IMR-90 (cell line): ENCODE data around the gene ZCCHC3. TPM values are rescaled to one million over a fixed set of nuclear protein-coding genes. Genes with fewer than 3 reads are reported as not detected.
A peak's percentile ranks its signal among the peaks of the same experiment; 100 is the strongest.

ENCODE experiments used
- ATAC-seq: fragments of 200-7000 bp; cut with Tn5 transposase; 2 replicates; pipeline ENCODE4 v1.9.1; 2020; ENCODE audit warnings: low read depth, mild to moderate bottlenecking, moderate library complexity
- BruUV-seq: library from RNA; stranded (reverse); fragments of 400-500 nt; replicated peaks from 2 replicates; lab custom pipeline; 2021; lab: Mats Ljungman, UMichigan
- CTCF ChIA-PET: fragments of 300-600 bp; formaldehyde crosslinking; extraction: SDS; loops from one replicate; lab custom pipeline; 2021; ENCODE audit warnings: antibody characterized with exemption; lab: Yijun Ruan, JAX
- POLR2A ChIA-PET: fragments of 300-600 bp; sonication (Branson Sonifier 250); formaldehyde crosslinking; loops from one replicate; lab custom pipeline; 2022; ENCODE audit warnings: antibody characterized with exemption; ENCODE audit not compliant: unreplicated experiment; lab: Charles Lee
- DNase-seq: peaks from one replicate; pipeline ENCODE4 v3.0.0; 2013
- H2AFZ ChIP-seq: replicated peaks from 2 replicates; pipeline ENCODE3; 2013; ENCODE audit warnings: low read length, mild to moderate bottlenecking; ENCODE audit not compliant: poor library complexity
- H2AK5ac ChIP-seq: 2 replicates; pipeline ENCODE4 v1.6.1; 2013; ENCODE audit warnings: low read depth, low read length, inconsistent platforms
- H2AK9ac ChIP-seq: replicated peaks from 2 replicates; pipeline ENCODE3; 2013; ENCODE audit warnings: mild to moderate bottlenecking, low read depth, low read length, moderate library complexity; ENCODE audit not compliant: poor library complexity
- H2BK120ac ChIP-seq: 2 replicates; pipeline ENCODE4 v1.6.1; 2013; ENCODE audit warnings: low read depth, low read length, inconsistent platforms
- H2BK15ac ChIP-seq: 3 replicates; pipeline ENCODE4 v1.6.1; 2013; ENCODE audit warnings: low read depth, low read length, inconsistent platforms
- H2BK20ac ChIP-seq: 2 replicates; pipeline ENCODE4 v1.6.1; 2013; ENCODE audit warnings: low read depth, mild to moderate bottlenecking, inconsistent platforms, low read length, moderate library complexity
- H2BK5ac ChIP-seq: 2 replicates; pipeline ENCODE4 v1.6.1; 2013; ENCODE audit warnings: mild to moderate bottlenecking, low read depth, low read length, inconsistent platforms; ENCODE audit not compliant: poor library complexity, severe bottlenecking
- H3K14ac ChIP-seq: replicated peaks from 2 replicates; pipeline ENCODE4 v1.6.1; 2013; ENCODE audit warnings: low read depth, low read length, inconsistent platforms
- H3K18ac ChIP-seq: 2 replicates; pipeline ENCODE4 v1.6.1; 2013; ENCODE audit warnings: low read depth, low read length, control low read depth
- H3K23ac ChIP-seq: 2 replicates; pipeline ENCODE4 v1.6.1; 2013; ENCODE audit warnings: low read depth, low read length, inconsistent platforms
- H3K27ac ChIP-seq: 2 replicates; pipeline ENCODE4 v1.5.1; 2013; ENCODE audit warnings: mild to moderate bottlenecking, control low read depth, low read length; ENCODE audit not compliant: insufficient read depth
- H3K27me3 ChIP-seq: 2 replicates; pipeline ENCODE4 v1.6.1; 2013; ENCODE audit warnings: low read length; ENCODE audit not compliant: control insufficient read depth, insufficient read depth
- H3K36me3 ChIP-seq: 2 replicates; pipeline ENCODE4 v1.6.1; 2013; ENCODE audit warnings: low read length, mixed read lengths; ENCODE audit not compliant: control insufficient read depth, insufficient read depth
- H3K4ac ChIP-seq: 2 replicates; pipeline ENCODE4 v1.6.1; 2013; ENCODE audit warnings: low read depth, low read length, inconsistent platforms
- H3K4me1 ChIP-seq: 2 replicates; pipeline ENCODE4 v1.6.1; 2013; ENCODE audit warnings: low read length, mixed read lengths; ENCODE audit not compliant: control insufficient read depth, insufficient read depth
- H3K4me2 ChIP-seq: 2 replicates; pipeline ENCODE4 v1.6.1; 2013; ENCODE audit warnings: low read depth, mild to moderate bottlenecking, control low read depth, low read length, moderate library complexity
- H3K4me3 ChIP-seq: 2 replicates; pipeline ENCODE4 v1.5.1; 2013; ENCODE audit warnings: low read depth, mild to moderate bottlenecking, control low read depth, low read length, moderate library complexity; ENCODE audit not compliant: insufficient read depth
- H3K56ac ChIP-seq: 2 replicates; pipeline ENCODE4 v1.6.1; 2013; ENCODE audit warnings: low read length, inconsistent platforms; ENCODE audit not compliant: insufficient read depth; ENCODE audit errors: extremely low read depth
- H3K79me1 ChIP-seq, 2 experiments: 2 replicates each; pipeline ENCODE4 v1.6.1; 2013; ENCODE audit warnings: low read length in 2 of 2, inconsistent platforms in 1 of 2, low read depth in 1 of 2
- H3K9ac ChIP-seq: 2 replicates; pipeline ENCODE4 v1.6.1; 2013; ENCODE audit warnings: low read depth, low read length, control low read depth
- H3K9me1 ChIP-seq: 2 replicates; pipeline ENCODE4 v1.6.1; 2013; ENCODE audit warnings: low read length, inconsistent platforms; ENCODE audit not compliant: insufficient read depth
- H3K9me3 ChIP-seq: 2 replicates; pipeline ENCODE4 v1.6.1; 2013; ENCODE audit warnings: low read length; ENCODE audit not compliant: control insufficient read depth, insufficient read depth
- H4K20me1 ChIP-seq: 2 replicates; pipeline ENCODE4 v1.6.1; 2013; ENCODE audit warnings: low read length, inconsistent platforms; ENCODE audit not compliant: insufficient read depth
- H4K5ac ChIP-seq: 2 replicates; pipeline ENCODE4 v1.6.1; 2013; ENCODE audit warnings: mild to moderate bottlenecking, low read depth, low read length, control low read depth
- H4K8ac ChIP-seq, 2 experiments: 2 replicates each; pipeline ENCODE4 v1.6.1; 2013; ENCODE audit warnings: low read depth in 2 of 2, low read length in 2 of 2, control low read depth in 1 of 2, inconsistent platforms in 1 of 2
- H4K91ac ChIP-seq: 2 replicates; pipeline ENCODE4 v1.6.1; 2013; ENCODE audit warnings: low read depth, low read length, inconsistent platforms; ENCODE audit not compliant: insufficient read depth
- BHLHE40 ChIP-seq: fragments of 150-350 bp; IDR thresholded peaks from 2 replicates; pipeline ENCODE4 v1.6.1; 2016; ENCODE audit warnings: mild to moderate bottlenecking, low read depth, low read length
- CEBPB ChIP-seq: IDR thresholded peaks from 2 replicates; pipeline ENCODE4 v1.6.1; 2012; ENCODE audit warnings: low read depth, low read length, improper control_type of control experiment
- CHD1 ChIP-seq: IDR thresholded peaks from 2 replicates; pipeline ENCODE4 v1.6.1; 2012; ENCODE audit warnings: low read depth, low read length, improper control_type of control experiment
- MAFK ChIP-seq: IDR thresholded peaks from 2 replicates; pipeline ENCODE4 v1.6.1; 2012; ENCODE audit warnings: low read depth, low read length, improper control_type of control experiment
- MAZ ChIP-seq: IDR thresholded peaks from 2 replicates; pipeline ENCODE4 v1.6.1; 2012; ENCODE audit warnings: low read depth, mild to moderate bottlenecking, low read length, improper control_type of control experiment, moderate library complexity, borderline replicate concordance
- POLR2A ChIP-seq: IDR thresholded peaks from 2 replicates; pipeline ENCODE4 v1.6.1; 2012; ENCODE audit warnings: mild to moderate bottlenecking, low read depth, low read length
- RAD21 ChIP-seq: IDR thresholded peaks from 2 replicates; pipeline ENCODE4 v1.6.1; 2012; ENCODE audit warnings: low read length, improper control_type of control experiment
- RCOR1 ChIP-seq: IDR thresholded peaks from 2 replicates; pipeline ENCODE4 v1.6.1; 2012; ENCODE audit warnings: mild to moderate bottlenecking, low read length, improper control_type of control experiment; ENCODE audit not compliant: insufficient replicate concordance
- RFX5 ChIP-seq: IDR thresholded peaks from 2 replicates; pipeline ENCODE4 v1.8.0; 2012; ENCODE audit warnings: low read depth, mild to moderate bottlenecking, low read length, moderate library complexity
- SMC3 ChIP-seq: fragments of 150-350 bp; IDR thresholded peaks from 2 replicates; pipeline ENCODE4 v1.6.1; 2016; ENCODE audit warnings: low read depth, mild to moderate bottlenecking, antibody characterized with exemption, low read length, moderate library complexity
- WGBS, 2 experiments: methylation state at CpG; one replicate each; pipeline versions ENCODE4 v1.1.5 to v1.1.7; 2013; ENCODE audit warnings: missing lambda C conversion rate in 2 of 2; ENCODE audit not compliant: insufficient read length in 1 of 2; ENCODE audit errors: extremely low coverage in 2 of 2; 5-methylcytosine and 5-hydroxymethylcytosine counted together
- dilution Hi-C: fragments of 300-500 bp; cut with HindIII; formaldehyde crosslinking; loops from one replicate; pipeline ENCODE4 v1.14.3; 2018; ENCODE audit warnings: low sequenced_read_pairs; ENCODE audit not compliant: unreplicated experiment
- in situ Hi-C: fragments of 300-500 bp; cut with MboI; formaldehyde crosslinking; loops from 3 replicates; pipeline ENCODE4 v1.14.3; 2019; ENCODE audit warnings: low sequenced_read_pairs, inconsistent platforms, mixed read lengths
- intact Hi-C: fragments of 100-400 bp; cut with micrococcal nuclease; formaldehyde crosslinking; loops from 2 replicates; pipeline ENCODE4 v1.10.0; 2022
- polyA plus RNA-seq, 3 experiments: library from polyadenylated mRNA; depleted of rRNA; stranded (reverse); fragments of >200 nt; gene quantifications; 2 replicates each; pipeline ENCODE4 v1.2.3, GENCODE V29; 2012; ENCODE audit warnings: low replicate concordance in 1 of 3
- total RNA-seq: library from RNA; depleted of rRNA; stranded (reverse); fragments of >200 nt; gene quantifications from 2 replicates; pipeline ENCODE4 v1.2.3, GENCODE V29; 2012
- TF ChIP-seq, protein P1 (sequence below): fragments of 150-350 bp; IDR thresholded peaks from 2 replicates; pipeline ENCODE4 v1.6.1; 2017; ENCODE audit warnings: mild to moderate bottlenecking, antibody characterized with exemption, low read length, low read depth
- TF ChIP-seq, protein P2 (sequence below): fragments of 150-350 bp; IDR thresholded peaks from 2 replicates; pipeline ENCODE4 v1.6.1; 2016; ENCODE audit warnings: low read depth, mild to moderate bottlenecking, low read length, moderate library complexity, borderline replicate concordance
- TF ChIP-seq, protein P3 (sequence below): conservative IDR thresholded peaks from 2 replicates; pipeline ENCODE4 v1.5.1; 2012; ENCODE audit warnings: mild to moderate bottlenecking, low read depth, low read length, improper control_type of control experiment

Gene ZCCHC3
- total and polyA plus RNA-seq, 2 of the 4 experiments (the other 2 are of a cell fraction) = 8.2 to 10.9 TPM

DNA sequence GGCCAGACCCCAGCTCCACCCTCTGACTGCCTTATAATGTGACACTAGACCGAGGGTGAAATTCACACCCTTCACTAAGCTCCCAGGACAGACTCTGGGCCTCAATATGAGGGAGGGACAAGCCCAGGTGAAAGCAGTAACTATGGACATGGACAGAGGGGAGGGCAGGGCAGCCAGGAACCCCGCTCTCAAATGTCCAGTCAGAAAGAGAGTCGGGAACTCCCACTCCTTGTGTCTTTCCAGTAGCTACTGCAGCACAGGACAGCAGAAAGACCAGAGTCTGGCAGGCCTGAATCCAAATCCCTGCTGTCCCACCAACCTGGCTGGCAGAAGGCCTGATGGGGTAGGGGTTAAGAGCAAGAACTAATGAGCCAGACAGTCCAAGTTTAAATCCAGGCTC, 13.2 kb upstream of the ZCCHC3 start:
- Histone ChIP-seq H3K4me1 (no peaks in the 10 kb centered on the region), H3K27me3 (no peaks in the 10 kb centered on the region), H4K20me1 (no peaks in the 10 kb centered on the region), H3K36me3 (peaks cover 10% of the 10 kb centered on the region), H4K91ac (no peak overlapping the region), H2AK5ac (no peak overlapping the region), H3K79me1 (peaks cover 1 to 10% of the 10 kb centered on the region in 2 experiments; a peak in 3 of 4 replicates), H3K14ac (no peak overlapping the region), H3K56ac (no peak overlapping the region), H3K4ac (no peak overlapping the region), H2BK5ac (no peak overlapping the region), H3K4me3 (no peak overlapping the region), H4K5ac (no peak overlapping the region), H2AK9ac (peak overlapping the region; percentile 35), H2AFZ (no peak overlapping the region), H3K18ac (no peak overlapping the region), H4K8ac (no peak overlapping the region), H3K9me3 (no peaks in the 10 kb centered on the region), H2BK120ac (no peak overlapping the region), H3K4me2 (no peak overlapping the region), H3K9ac (no peak overlapping the region), H3K27ac (no peak overlapping the region), H2BK15ac (no peak overlapping the region), H2BK20ac (no peak overlapping the region), H3K23ac (no peak overlapping the region), H3K9me1 (no peaks in the 10 kb centered on the region)
- BruUV-seq = no TSS peak
- no peak for TF ChIP-seq MAZ
- TF ChIP-seq POLR2A = no peak
- no peak for TF ChIP-seq MAFK
- TF ChIP-seq, protein P1, sequence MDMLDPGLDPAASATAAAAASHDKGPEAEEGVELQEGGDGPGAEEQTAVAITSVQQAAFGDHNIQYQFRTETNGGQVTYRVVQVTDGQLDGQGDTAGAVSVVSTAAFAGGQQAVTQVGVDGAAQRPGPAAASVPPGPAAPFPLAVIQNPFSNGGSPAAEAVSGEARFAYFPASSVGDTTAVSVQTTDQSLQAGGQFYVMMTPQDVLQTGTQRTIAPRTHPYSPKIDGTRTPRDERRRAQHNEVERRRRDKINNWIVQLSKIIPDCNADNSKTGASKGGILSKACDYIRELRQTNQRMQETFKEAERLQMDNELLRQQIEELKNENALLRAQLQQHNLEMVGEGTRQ = no peak
- TF ChIP-seq, protein P2, sequence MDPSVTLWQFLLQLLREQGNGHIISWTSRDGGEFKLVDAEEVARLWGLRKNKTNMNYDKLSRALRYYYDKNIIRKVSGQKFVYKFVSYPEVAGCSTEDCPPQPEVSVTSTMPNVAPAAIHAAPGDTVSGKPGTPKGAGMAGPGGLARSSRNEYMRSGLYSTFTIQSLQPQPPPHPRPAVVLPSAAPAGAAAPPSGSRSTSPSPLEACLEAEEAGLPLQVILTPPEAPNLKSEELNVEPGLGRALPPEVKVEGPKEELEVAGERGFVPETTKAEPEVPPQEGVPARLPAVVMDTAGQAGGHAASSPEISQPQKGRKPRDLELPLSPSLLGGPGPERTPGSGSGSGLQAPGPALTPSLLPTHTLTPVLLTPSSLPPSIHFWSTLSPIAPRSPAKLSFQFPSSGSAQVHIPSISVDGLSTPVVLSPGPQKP = no peak
- no peak for TF ChIP-seq BHLHE40
- no peak for TF ChIP-seq SMC3
- no peak for TF ChIP-seq CEBPB
- TF ChIP-seq RCOR1 = no peak
- TF ChIP-seq RFX5 = no peak
- TF ChIP-seq, protein P3, sequence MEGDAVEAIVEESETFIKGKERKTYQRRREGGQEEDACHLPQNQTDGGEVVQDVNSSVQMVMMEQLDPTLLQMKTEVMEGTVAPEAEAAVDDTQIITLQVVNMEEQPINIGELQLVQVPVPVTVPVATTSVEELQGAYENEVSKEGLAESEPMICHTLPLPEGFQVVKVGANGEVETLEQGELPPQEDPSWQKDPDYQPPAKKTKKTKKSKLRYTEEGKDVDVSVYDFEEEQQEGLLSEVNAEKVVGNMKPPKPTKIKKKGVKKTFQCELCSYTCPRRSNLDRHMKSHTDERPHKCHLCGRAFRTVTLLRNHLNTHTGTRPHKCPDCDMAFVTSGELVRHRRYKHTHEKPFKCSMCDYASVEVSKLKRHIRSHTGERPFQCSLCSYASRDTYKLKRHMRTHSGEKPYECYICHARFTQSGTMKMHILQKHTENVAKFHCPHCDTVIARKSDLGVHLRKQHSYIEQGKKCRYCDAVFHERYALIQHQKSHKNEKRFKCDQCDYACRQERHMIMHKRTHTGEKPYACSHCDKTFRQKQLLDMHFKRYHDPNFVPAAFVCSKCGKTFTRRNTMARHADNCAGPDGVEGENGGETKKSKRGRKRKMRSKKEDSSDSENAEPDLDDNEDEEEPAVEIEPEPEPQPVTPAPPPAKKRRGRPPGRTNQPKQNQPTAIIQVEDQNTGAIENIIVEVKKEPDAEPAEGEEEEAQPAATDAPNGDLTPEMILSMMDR = no peak
- no peak for TF ChIP-seq RAD21
- no peak for TF ChIP-seq CHD1
- intact Hi-C loops = no loop called here
- in situ Hi-C loops = no loop called here
- POLR2A ChIA-PET = no interaction called here
- ATAC-seq (no peak), DNase-seq (no peak)
- no CpG with 5 or more reads among the region's 3 CpGs for WGBS, 2 experiments
- dilution Hi-C loops = no loop called here
- CTCF ChIA-PET = no interaction called here
